DND-41 (cell line): ENCODE results near the gene RGS5.

Source experiments
- CTCF ChIP-seq: IDR thresholded peaks from 2 replicates; pipeline ENCODE4 v1.5.1; 2012; ENCODE audit warnings: borderline replicate concordance, low read length, moderate library complexity, mild to moderate bottlenecking; ENCODE audit not compliant: poor library complexity, severe bottlenecking; ENCODE audit errors: extremely low read depth
- EZH2 ChIP-seq: IDR thresholded peaks from 3 replicates; pipeline ENCODE4 v1.6.1; 2012; ENCODE audit warnings: borderline replicate concordance, low read depth, mild to moderate bottlenecking, moderate library complexity, low read length, inconsistent platforms; ENCODE audit not compliant: severe bottlenecking

- TF ChIP-seq CTCF (no peak), EZH2 (no peak)
Observed at GRCh38 chr1:163166886-163167555, 35.7 kb downstream of the RGS5 start.
